ENCODE data around the gene PSD.
A peak's percentile ranks its signal among the peaks of the same experiment; 100 is the strongest.

DNA sequence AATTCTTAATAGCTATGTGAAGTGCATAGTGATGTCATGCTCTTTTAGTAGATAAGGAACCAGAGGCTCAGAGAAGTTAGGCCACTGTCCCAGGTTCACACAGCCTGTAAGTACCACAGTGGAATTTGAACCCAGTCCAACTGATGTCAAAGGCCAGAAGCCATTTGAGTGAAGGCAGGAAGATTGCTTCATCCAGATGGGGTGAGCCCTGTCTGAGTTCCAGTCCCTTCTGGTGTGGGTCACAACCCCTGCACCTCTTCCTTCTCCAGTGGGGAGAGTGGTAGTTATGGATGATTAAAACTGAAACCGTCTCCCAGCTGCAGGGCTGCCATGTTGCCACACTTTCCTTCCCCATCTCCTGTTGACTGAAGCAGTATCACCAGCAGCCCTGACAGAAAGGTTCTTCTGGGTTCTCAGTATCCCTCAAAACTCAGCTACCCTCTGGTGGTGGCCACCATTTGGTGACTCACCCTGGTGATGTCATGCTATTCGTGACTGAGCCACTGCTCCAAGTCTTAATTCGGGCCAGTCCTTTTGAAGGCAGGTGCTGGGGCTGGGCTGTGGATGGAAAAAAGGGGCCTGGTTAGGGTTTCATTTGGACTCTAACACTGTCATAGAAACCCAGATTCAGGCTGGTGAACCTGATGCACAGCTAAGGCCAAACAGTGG, 34.2 kb upstream of the PSD start:
- no peak for TF ChIP-seq NR2F1 (conservative IDR thresholded peaks at IDR 0.05)
- TF ChIP-seq, protein P1, sequence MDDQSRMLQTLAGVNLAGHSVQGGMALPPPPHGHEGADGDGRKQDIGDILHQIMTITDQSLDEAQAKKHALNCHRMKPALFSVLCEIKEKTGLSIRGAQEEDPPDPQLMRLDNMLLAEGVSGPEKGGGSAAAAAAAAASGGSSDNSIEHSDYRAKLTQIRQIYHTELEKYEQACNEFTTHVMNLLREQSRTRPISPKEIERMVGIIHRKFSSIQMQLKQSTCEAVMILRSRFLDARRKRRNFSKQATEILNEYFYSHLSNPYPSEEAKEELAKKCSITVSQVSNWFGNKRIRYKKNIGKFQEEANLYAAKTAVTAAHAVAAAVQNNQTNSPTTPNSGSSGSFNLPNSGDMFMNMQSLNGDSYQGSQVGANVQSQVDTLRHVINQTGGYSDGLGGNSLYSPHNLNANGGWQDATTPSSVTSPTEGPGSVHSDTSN (IDR thresholded peaks at IDR 0.05; ENCODE audit: insufficient replicate concordance, low read depth, low read length), result no peak
- no peak for TF ChIP-seq CHD2 (IDR thresholded peaks at IDR 0.05; ENCODE audit: borderline replicate concordance, low read depth, low read length)
- no peak for TF ChIP-seq CTCF (IDR thresholded peaks at IDR 0.05 in 2 of 3, conservative IDR thresholded peaks at IDR 0.05 in 1 of 3; ENCODE audit: control insufficient read depth in 2 of 3, extremely low read depth in 1 of 3, insufficient read depth in 1 of 3, low read depth in 3 of 3, low read length in 3 of 3)
- TF ChIP-seq EZH2 (IDR thresholded peaks at IDR 0.05; ENCODE audit: borderline replicate concordance, control insufficient read depth, low read depth, low read length), result no peak
- TF ChIP-seq E2F8 (IDR thresholded peaks at IDR 0.05; ENCODE audit: low read depth, partially characterized antibody), result no peak
- TF ChIP-seq YY1 (IDR thresholded peaks at IDR 0.05; ENCODE audit: low read depth, low read length), result peak; percentile 58
- TF ChIP-seq POLR2A (IDR thresholded peaks at IDR 0.05; ENCODE audit: low read depth, low read length), result no peak
- no peak for TF ChIP-seq SREBF1 (IDR thresholded peaks at IDR 0.05; ENCODE audit: low read length)
- TF ChIP-seq ZBTB33 (IDR thresholded peaks at IDR 0.05), result no peak

All from GM12878 (cell line).